ENCODE data around the gene FHOD1. TPM values are rescaled to one million over a fixed set of nuclear protein-coding genes. Genes with fewer than 3 reads are reported as not detected.
A peak's percentile ranks its signal among the peaks of the same experiment; 100 is the strongest.

FHOD1 gene
- total and polyA plus RNA-seq, 2 of the 13 experiments (the other 11 are each of a cell fraction or from before 2014, with no cell fraction given), result 20.0 to 20.8 TPM

GRCh38 chr16:67279296-67280089 is 32.2 kb upstream of the FHOD1 start, which contains the start of gene PLEKHG4 (continued):
- TF ChIP-seq ZNF576 (CRISPR knock-in tag; IDR thresholded peaks at IDR 0.05), result peak; percentile 52
- TF ChIP-seq ZFX (CRISPR knock-in tag; IDR thresholded peaks at IDR 0.05; ENCODE audit: low read depth), result peak; percentile 83
- no peak for TF ChIP-seq ZSCAN25 (CRISPR knock-in tag; IDR thresholded peaks at IDR 0.05)
- no peak for TF ChIP-seq MEF2D (CRISPR knock-in tag; IDR thresholded peaks at IDR 0.05)
- TF ChIP-seq PHF20 (CRISPR knock-in tag; IDR thresholded peaks at IDR 0.05), result peak; percentile 77
- TF ChIP-seq ZNF782 (CRISPR knock-in tag; IDR thresholded peaks at IDR 0.05; ENCODE audit: borderline replicate concordance), result peak; percentile 89
- TF ChIP-seq PPARG (CRISPR knock-in tag; conservative IDR thresholded peaks at IDR 0.05), result no peak
- TF ChIP-seq ZNF501 (CRISPR knock-in tag; IDR thresholded peaks at IDR 0.05), result peak; percentile 38; the same call in 1 of the 2 replicates
- TF ChIP-seq ZBTB34 (CRISPR knock-in tag; IDR thresholded peaks at IDR 0.05), result no peak
- TF ChIP-seq HCFC1 (IDR thresholded peaks at IDR 0.05; ENCODE audit: low read depth, low read length), result no peak
- peak; percentile 83 for TF ChIP-seq SPEN (CRISPR knock-in tag; IDR thresholded peaks at IDR 0.05; ENCODE audit: low read depth)
- TF ChIP-seq HNF1B (CRISPR knock-in tag; IDR thresholded peaks at IDR 0.05), result no peak
- TF ChIP-seq FOXM1 (CRISPR knock-in tag; IDR thresholded peaks at IDR 0.05), result no peak
- 0 out of 2 replicates have a peak, but pooled peaks have one; percentile 10 for TF ChIP-seq SSRP1 (CRISPR knock-in tag; IDR thresholded peaks at IDR 0.05)
- TF ChIP-seq PHF21A (CRISPR knock-in tag; IDR thresholded peaks at IDR 0.05), result peak; percentile 39; the same call in 1 of the 2 replicates
- TF ChIP-seq CBX2 (IDR thresholded peaks at IDR 0.05; ENCODE audit: low read depth, low read length), result no peak
- peak; percentile 49; the same call in 1 of the 2 replicates for TF ChIP-seq CBX2 (CRISPR knock-in tag; IDR thresholded peaks at IDR 0.05; ENCODE audit: low read depth)
- TF ChIP-seq WIZ (CRISPR knock-in tag; IDR thresholded peaks at IDR 0.05), result peak; percentile 31; the same call in 1 of the 2 replicates
- TF ChIP-seq ZBTB43 (CRISPR knock-in tag; conservative IDR thresholded peaks at IDR 0.05), result peak; percentile 90
- no peak for TF ChIP-seq ZNF234 (CRISPR knock-in tag; conservative IDR thresholded peaks at IDR 0.05)
- TF ChIP-seq ZNF230 (CRISPR knock-in tag; IDR thresholded peaks at IDR 0.05), result no peak; the same call in 1 of the 2 replicates
- no peak for TF ChIP-seq ATF1 (CRISPR knock-in tag; IDR thresholded peaks at IDR 0.05)
- no peak for TF ChIP-seq ZNF12 (CRISPR knock-in tag; IDR thresholded peaks at IDR 0.05)
- TF ChIP-seq JARID2 (CRISPR knock-in tag; IDR thresholded peaks at IDR 0.05; ENCODE audit: insufficient replicate concordance), result no peak
- TF ChIP-seq ZGPAT (CRISPR knock-in tag; IDR thresholded peaks at IDR 0.05), result no peak; the same call in 1 of the 2 replicates
